GM11168 (cell line): ENCODE results near the gene ZNF668.
"Not testable (repeated sequence)": the region's sequence is repeated elsewhere in the genome, so short reads cannot be mapped to it uniquely, and the experiment has no call there.

Experiments used
- in situ Hi-C: fragments of 300-500 bp; cut with MboI; formaldehyde crosslinking; loops from one replicate; pipeline ENCODE4 v1.12.0; 2022; ENCODE audit warnings: low sequenced_read_pairs; ENCODE audit not compliant: unreplicated experiment

The ZNF668 gene

GRCh38 chr16:31105677-31106213 is 31.7 kb upstream of the ZNF668 start:
- in situ Hi-C loops = no loop called here

GRCh38 chr16:31100876-31101641 is 27.0 kb upstream of the ZNF668 start:
- in situ Hi-C loops = not testable (repeated sequence)

GRCh38 chr16:31099860-31100638 is 26.0 kb upstream of the ZNF668 start:
- in situ Hi-C loops = no loop called here

GRCh38 chr16:31094424-31095120 is 20.5 kb upstream of the ZNF668 start, which contains the start of gene VKORC1:
Gene VKORC1, minus strand, starts transcription at chr16:31094797. Its CDS starts 68 bp downstream, at chr16:31094729.
- in situ Hi-C loops = no loop called here

- in situ Hi-C loops = no loop called here
Measured at GRCh38 chr16:31094088-31094423, 20.0 kb upstream of the ZNF668 start.

GRCh38 chr16:31093132-31093703 is 19.2 kb upstream of the ZNF668 start:
- in situ Hi-C loops = no loop called here

- in situ Hi-C loops = no loop called here
Measured at GRCh38 chr16:31092330-31092729, 18.3 kb upstream of the ZNF668 start.

- in situ Hi-C loops = no loop called here
Measured at GRCh38 chr16:31090540-31090939, 16.5 kb upstream of the ZNF668 start.

- in situ Hi-C loops = no loop called here
Measured at GRCh38 chr16:31089199-31089598, 15.2 kb upstream of the ZNF668 start.

- in situ Hi-C loops = no loop called here
Measured at GRCh38 chr16:31088459-31089183, 14.6 kb upstream of the ZNF668 start, which contains the start of gene PRSS53. Gene PRSS53, minus strand, starts transcription at chr16:31088943. Its CDS starts 134 bp downstream, at chr16:31088809.

- in situ Hi-C loops = no loop called here
Measured at GRCh38 chr16:31087971-31088370, 13.9 kb upstream of the ZNF668 start.

GRCh38 chr16:31087481-31087880 is 13.4 kb upstream of the ZNF668 start:
- in situ Hi-C loops = no loop called here

- in situ Hi-C loops = no loop called here
Measured at GRCh38 chr16:31086629-31086906, 12.5 kb upstream of the ZNF668 start.

GRCh38 chr16:31085873-31086628 is 12.0 kb upstream of the ZNF668 start:
- in situ Hi-C loops = no loop called here

- in situ Hi-C loops = no loop called here
Measured at GRCh38 chr16:31085411-31085810, 11.4 kb upstream of the ZNF668 start.

GRCh38 chr16:31084584-31085302 is 10.7 kb upstream of the ZNF668 start:
- in situ Hi-C loops = no loop called here

GRCh38 chr16:31083981-31084380 is 9.9 kb upstream of the ZNF668 start:
- in situ Hi-C loops = no loop called here

GRCh38 chr16:31083556-31083955 is 9.5 kb upstream of the ZNF668 start:
- in situ Hi-C loops = no loop called here

- in situ Hi-C loops = no loop called here
Measured at GRCh38 chr16:31083081-31083480, 9.0 kb upstream of the ZNF668 start.
